ENCODE results near the gene PCDHB16.

The PCDHB16 gene

DNA sequence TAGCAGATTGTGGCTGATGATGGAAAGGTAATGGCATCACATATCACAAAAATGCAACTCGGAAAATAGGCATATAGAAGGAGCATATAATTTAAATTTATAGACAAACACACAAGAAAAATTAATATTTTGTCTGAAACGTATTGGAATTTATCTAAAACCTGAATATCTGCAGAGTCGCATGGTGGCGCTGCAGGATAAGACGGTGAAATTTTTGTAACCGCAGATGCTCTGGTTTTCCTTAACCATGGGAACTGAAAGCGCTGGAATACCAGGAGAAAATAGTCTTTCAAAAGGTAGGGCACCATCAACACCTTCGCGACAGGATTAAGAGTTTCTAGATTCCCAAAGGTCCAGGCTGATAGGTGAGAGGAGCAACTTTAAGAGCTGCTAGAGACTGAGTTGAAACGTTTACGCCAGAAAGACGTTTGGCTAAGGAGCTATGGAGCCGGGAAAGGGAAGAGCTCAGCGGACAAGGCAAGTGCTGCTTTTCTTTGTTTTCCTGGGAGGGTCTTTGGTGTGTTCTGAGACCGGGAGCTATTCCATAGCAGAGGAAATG lies 52.0 kb downstream of the PCDHB16 start:
- DNase-seq = no peak
